ENCODE results near the gene SOCS6.

DNA sequence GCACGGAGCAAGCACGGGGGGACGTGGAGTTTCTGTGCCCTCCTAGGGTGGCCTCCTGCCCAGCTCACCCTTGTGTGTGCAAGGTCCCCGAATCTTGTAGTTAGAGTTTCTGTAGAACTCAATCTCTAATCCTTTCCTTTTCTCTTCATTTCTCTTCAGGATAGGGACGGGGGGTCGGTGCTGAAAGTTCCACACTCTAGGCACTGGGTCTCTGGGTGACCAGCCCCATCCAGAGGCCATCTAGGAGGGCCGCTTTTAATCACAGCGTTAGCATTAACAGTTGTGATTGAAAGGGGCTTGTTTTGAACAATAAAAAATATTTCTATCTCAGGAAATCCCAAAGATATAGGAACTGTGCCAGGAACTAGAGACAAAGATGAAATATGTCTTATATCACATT is 10.5 kb downstream of the SOCS6 start:
- TF ChIP-seq EZH2phosphoT487 (IDR thresholded peaks at IDR 0.05; ENCODE audit: insufficient read depth, low read depth) (no peak), EZH2 (IDR thresholded peaks at IDR 0.05; ENCODE audit: insufficient read depth, poor library complexity, severe bottlenecking) (no peak)
